K562 (cell line): ENCODE measurements around the gene MSH2. TPM values are rescaled to one million over a fixed set of nuclear protein-coding genes. Genes with fewer than 3 reads are reported as not detected.

Experiments used
- ATAC-seq: fragments of 200-7000 bp; cut with Tn5 transposase; 3 replicates; pipeline ENCODE4 v1.9.1; 2020; ENCODE audit warnings: moderate library complexity
- BruUV-seq: library from RNA; stranded (reverse); fragments of 400-500 nt; replicated peaks from 2 replicates; lab custom pipeline; 2021; lab: Mats Ljungman, UMichigan
- CTCF ChIA-PET: fragments of 300-600 bp; formaldehyde crosslinking; extraction: SDS; loops from one replicate; lab custom pipeline; 2021; ENCODE audit warnings: low intra/inter-chr PET ratio; lab: Yijun Ruan, JAX
- POLR2A ChIA-PET: fragments of 300-600, 350-650 bp; sonication (Branson Sonifier 250); formaldehyde crosslinking; extraction: SDS; loops from one replicate; lab custom pipeline; 2021; ENCODE audit warnings: antibody characterized with exemption, inconsistent platforms; lab: Yijun Ruan, JAX
- DNase-seq, 4 experiments: peaks; one replicate each; pipeline versions ENCODE4 v3.0.0 to v3.0.0-alpha.2; 2011 to 2018; ENCODE audit warnings: low spot score in 3 of 4, mixed read lengths in 3 of 4; ENCODE audit errors: extremely low read depth in 1 of 4
- FAIRE-seq: peaks from 2 replicates; lab custom pipeline; 2011; peaks lifted over from hg19 to GRCh38; lab: Jason Lieb, UNC
- H2AFZ ChIP-seq: 2 replicates; pipeline ENCODE4 v1.6.0; 2011; ENCODE audit warnings: low read depth, low read length, control low read depth, inconsistent platforms
- H3K27ac ChIP-seq: fragments of 200-600 bp; 3 replicates; pipeline ENCODE4 v1.8.0; 2011; ENCODE audit warnings: low read depth, mild to moderate bottlenecking, control low read depth, inconsistent platforms, low read length, moderate library complexity, mixed read lengths; ENCODE audit errors: extremely low read depth
- H3K27me3 ChIP-seq, 2 experiments: fragments of 300-600 bp in 1 of 2; 2 replicates in 1 of 2; 3 replicates in 1 of 2; pipeline versions ENCODE4 v1.6.0 to v1.8.0; 2011; ENCODE audit warnings: inconsistent platforms in 2 of 2, low read length in 2 of 2, mild to moderate bottlenecking in 1 of 2, mixed read lengths in 1 of 2, moderate library complexity in 1 of 2; ENCODE audit not compliant: control insufficient read depth in 2 of 2, insufficient read depth in 2 of 2
- H3K36me3 ChIP-seq: fragments of 300-600 bp; 3 replicates; pipeline ENCODE4 v1.8.0; 2011; ENCODE audit warnings: mild to moderate bottlenecking, low read length, inconsistent platforms; ENCODE audit not compliant: control insufficient read depth, insufficient read depth
- H3K4me1 ChIP-seq, 2 experiments: fragments of 200-600 bp in 1 of 2; replicated peaks in 1 of 2; 2 replicates in 1 of 2; 3 replicates in 1 of 2; pipeline versions ENCODE4 v1.5.1 to v1.8.0; 2011; ENCODE audit warnings: inconsistent platforms in 2 of 2, low read length in 2 of 2, mild to moderate bottlenecking in 1 of 2, mixed read lengths in 1 of 2, moderate library complexity in 1 of 2; ENCODE audit not compliant: control insufficient read depth in 2 of 2, insufficient read depth in 2 of 2
- H3K4me2 ChIP-seq: 2 replicates; pipeline ENCODE4 v1.6.1; 2011; ENCODE audit warnings: low read length, control low read depth, inconsistent platforms, mixed read lengths; ENCODE audit not compliant: insufficient read depth
- H3K4me3 ChIP-seq: fragments of 200-600 bp; sonication (generic), shearing (Covaris generic); 2 replicates; pipeline ENCODE4 v1.5.1; 2016; ENCODE audit warnings: control low read depth, inconsistent platforms
- H3K79me2 ChIP-seq: fragments of 200-600 bp; 3 replicates; pipeline ENCODE4 v1.8.0; 2011; ENCODE audit warnings: low read length, inconsistent platforms; ENCODE audit not compliant: control insufficient read depth, insufficient read depth
- H3K9ac ChIP-seq, 2 experiments: 2 replicates each; pipeline versions ENCODE4 v1.6.0 to v1.6.1; 2011; ENCODE audit warnings: low read depth in 2 of 2, low read length in 2 of 2, control low read depth in 1 of 2, inconsistent platforms in 1 of 2, mild to moderate bottlenecking in 1 of 2, mixed read lengths in 1 of 2; ENCODE audit not compliant: insufficient read depth in 1 of 2
- H3K9me1 ChIP-seq: one replicate; pipeline ENCODE4 v1.6.0; 2011; ENCODE audit warnings: inconsistent platforms, mild to moderate bottlenecking, low read length, moderate library complexity; ENCODE audit not compliant: control insufficient read depth, insufficient read depth
- H3K9me3 ChIP-seq: replicated peaks from 2 replicates; pipeline ENCODE4 v1.5.1; 2011; ENCODE audit warnings: low read depth, low read length, inconsistent platforms; ENCODE audit not compliant: control insufficient read depth, insufficient read depth
- H4K20me1 ChIP-seq: replicated peaks from 2 replicates; pipeline ENCODE4 v1.6.1; 2011; ENCODE audit warnings: low read length, inconsistent platforms, mixed read lengths; ENCODE audit not compliant: control insufficient read depth, insufficient read depth
- KDM1A ChIP-seq, 2 experiments: fragments of 450-650 bp; IDR thresholded peaks; 2 replicates each; pipeline ENCODE4 v1.6.1; 2016; ENCODE audit warnings: mild to moderate bottlenecking in 2 of 2
- KLF10 ChIP-seq: fragments of 250-450 bp; sonication (Bioruptor Pico); IDR thresholded peaks from 2 replicates; pipeline ENCODE4 v1.6.1; 2021; ENCODE audit warnings: matching md5 sums
- MAFG ChIP-seq: fragments of 450-650 bp; conservative IDR thresholded peaks from 2 replicates; pipeline ENCODE4 v1.6.1; 2016; ENCODE audit warnings: missing genetic modification characterization, missing compliant biosample characterization
- POU5F1 ChIP-seq: fragments of 150-350 bp; IDR thresholded peaks from 2 replicates; pipeline ENCODE4 v1.6.1; 2014; ENCODE audit warnings: borderline replicate concordance, low read length, low read depth, mild to moderate bottlenecking; ENCODE audit not compliant: partially characterized antibody
- RB1 ChIP-seq: fragments of 450-650 bp; IDR thresholded peaks from 2 replicates; pipeline ENCODE4 v1.6.1; 2017; ENCODE audit warnings: low read depth, mild to moderate bottlenecking
- SAFB2 ChIP-seq: fragments of 200-400 bp; formaldehyde crosslinking; IDR thresholded peaks from 2 replicates; pipeline ENCODE4 v1.6.1; 2018; ENCODE audit warnings: borderline replicate concordance, low read length, low read depth, moderate library complexity; ENCODE audit not compliant: severe bottlenecking
- SMAD1 ChIP-seq: fragments of 150-350 bp; IDR thresholded peaks from 2 replicates; pipeline ENCODE4 v1.6.1; 2014; ENCODE audit warnings: low read length, low read depth; ENCODE audit not compliant: partially characterized antibody
- TAL1 ChIP-seq: fragments of 450-650 bp; IDR thresholded peaks from 2 replicates; pipeline ENCODE4 v1.6.1; 2016; ENCODE audit warnings: mild to moderate bottlenecking
- ZNF3 ChIP-seq: fragments of 250-450 bp; sonication (Bioruptor Pico); IDR thresholded peaks from 2 replicates; pipeline ENCODE4 v1.5.0; 2021; ENCODE audit warnings: mild to moderate bottlenecking, moderate library complexity
- ZNF384 ChIP-seq: IDR thresholded peaks from 2 replicates; pipeline ENCODE4 v1.6.1; 2012; ENCODE audit warnings: low read depth, low read length, improper control_type of control experiment
- WGBS: fragments of 100-300 bp; shearing (Covaris generic); methylation state at CpG from one replicate; pipeline ENCODE4 v1.1.6; 2016; ENCODE audit warnings: low coverage, mixed read lengths; ENCODE audit not compliant: insufficient coverage; ENCODE audit errors: missing lambda C conversion rate; 5-methylcytosine and 5-hydroxymethylcytosine counted together
- in situ Hi-C: fragments of 300-500 bp; cut with MboI; formaldehyde crosslinking; loops from 4 replicates; pipeline ENCODE4 v1.15.0; 2018; ENCODE audit warnings: inconsistent platforms, mixed read lengths
- intact Hi-C: fragments of 100-400 bp; cut with micrococcal nuclease; formaldehyde crosslinking; loops from 2 replicates; pipeline ENCODE4 v1.14.2; 2022
- polyA plus RNA-seq, 8 experiments: library from polyadenylated mRNA; depleted of rRNA in 4 of 8; stranded (reverse) in 5 of 8; unstranded in 3 of 8; fragments of >200 nt; fragmentation: Nextera tagmentation in 2 of 8; fragmentation: Illumina TruSeq in 1 of 8; extraction: Ambion mirVana in 2 of 8; extraction: Trizol in 1 of 8; gene quantifications; 2 replicates each; pipeline versions ENCODE4 v1.2.1 to v1.2.3, GENCODE V29; 2011 to 2014; ENCODE audit warnings: inconsistent platforms in 1 of 8, missing spikeins in 1 of 8
- total RNA-seq, 7 experiments: library from RNA; depleted of rRNA in 6 of 7; stranded (reverse); fragments of >200 nt in 6 of 7; fragmentation: Illumina TruSeq in 2 of 7; extraction: Trizol in 2 of 7; gene quantifications; 2 replicates each; pipeline versions ENCODE4 v1.2.1 to v1.2.3, GENCODE V29; 2011 to 2021; ENCODE audit warnings: low replicate concordance in 1 of 7

The MSH2 gene
- total and polyA plus RNA-seq, 9 of the 15 experiments (the other 6 are each of a cell fraction or from before 2014, with no cell fraction given), result 51.8 to 139 (median 113) TPM

- Histone ChIP-seq H3K9ac (no peak overlapping the region), H2AFZ (no peak overlapping the region), H3K9me3 (no peaks in the 10 kb centered on the region), H3K4me2 (no peak overlapping the region), H3K36me3 (no peaks in the 10 kb centered on the region), H4K20me1 (no peaks in the 10 kb centered on the region), H3K9me1 (no peaks in the 10 kb centered on the region), H3K27ac (no peak overlapping the region), H3K79me2 (no peaks in the 10 kb centered on the region), H3K4me1 (peaks cover 0 to 6% of the 10 kb centered on the region in 2 experiments; a peak in 2 of 5 replicates), H3K27me3 (peaks cover 9 to 18% of the 10 kb centered on the region in 2 experiments; a peak in 4 of 5 replicates), H3K4me3 (no peak overlapping the region)
- CTCF ChIA-PET, result no interaction called here
- 2% methylated on average over 4 of the region's 4 CpGs for WGBS
- in situ Hi-C loops, result no loop called here
- intact Hi-C loops, result no loop called here
- no peak for DNase-seq
- ATAC-seq, result peak; percentile 50; the same call in 2 of the 3 replicates
- no peak for FAIRE-seq
- POLR2A ChIA-PET, result interaction anchor here (0.6 kb wide), 1 partner anchor 27 kb away, joined by 4 read pairs; no protein-coding TSS in a partner anchor
- no TSS peak for BruUV-seq
- TF ChIP-seq ZNF3 (no peak), KDM1A (IDR thresholded peaks at IDR 0.05) (no peak), POU5F1 (no peak), SAFB2 (no peak), TAL1 (no peak), SMAD1 (no peak), RB1 (no peak), MAFG (no peak), KLF10 (CRISPR knock-in tag) (no peak), ZNF384 (no peak)
Observed at GRCh38 chr2:47510745-47511144, 107.8 kb downstream of the MSH2 start.
